Thyroid gland (tissue), 4 donors: ENCODE measurements around the gene DCXR. TPM values are rescaled to one million over a fixed set of nuclear protein-coding genes. Genes with fewer than 3 reads are reported as not detected.

Experiments used
- DNase-seq, 2 donors: peaks; one replicate each; pipeline ENCODE4 v3.0.0-alpha.2; 2019
- H3K27ac ChIP-seq, 3 donors: fragments of 200-600 bp; sonication (generic); 1 replicate in 2 of 3; 2 replicates in 1 of 3; pipeline ENCODE4 v1.5.1; 2016 to 2019; ENCODE audit warnings: mild to moderate bottlenecking in 1 of 3, moderate library complexity in 1 of 3
- H3K27me3 ChIP-seq: fragments of 200-600 bp; sonication (generic); one replicate; pipeline ENCODE4 v1.5.1; 2019
- H3K36me3 ChIP-seq, 2 donors: fragments of 200-600 bp; sonication (generic); one replicate each; pipeline ENCODE4 v1.5.1; 2016 to 2019
- H3K4me1 ChIP-seq, 2 donors: fragments of 200-600 bp; sonication (generic); one replicate each; pipeline ENCODE4 v1.5.1; 2017 to 2019
- H3K4me3 ChIP-seq, 3 donors: fragments of 200-600 bp; sonication (generic); replicated peaks in 1 of 3; 1 replicate in 2 of 3; 2 replicates in 1 of 3; pipeline ENCODE4 v1.5.1; 2016; ENCODE audit warnings: mild to moderate bottlenecking in 1 of 3
- H3K9me3 ChIP-seq: fragments of 200-600 bp; sonication (generic); one replicate; pipeline ENCODE4 v1.5.1; 2017
- POLR2A ChIP-seq, 2 donors: fragments of 450-650 bp; IDR thresholded peaks; one replicate each; pipeline ENCODE4 v1.6.1; 2017; ENCODE audit warnings: antibody characterized with exemption in 2 of 2, mild to moderate bottlenecking in 2 of 2, moderate library complexity in 1 of 2
- WGBS, 2 donors: methylation state at CpG; one replicate each; pipeline ENCODE4 v1.1.5; 2017; 5-methylcytosine and 5-hydroxymethylcytosine counted together
- intact Hi-C: fragments of 100-400 bp; cut with DNase I; formaldehyde crosslinking; loops from one replicate; pipeline ENCODE4 v1.15.1; 2023
- total RNA-seq, 4 donors: library from RNA; depleted of rRNA; stranded (reverse); fragments of >200 nt; gene quantifications; one replicate each; pipeline ENCODE4 v1.2.3, GENCODE V29; 2016
- TF ChIP-seq, protein P1 (sequence below), 6 experiments: fragments of 200-600 bp in 3 of 6; fragments of 450-650 bp in 3 of 6; sonication (generic) in 3 of 6; IDR thresholded peaks; one replicate each; pipeline ENCODE4 v1.5.1; 2016 to 2019; ENCODE audit warnings: antibody characterized with exemption in 6 of 6, mild to moderate bottlenecking in 2 of 6, inconsistent platforms in 1 of 6, moderate library complexity in 1 of 6

Gene DCXR
- total RNA-seq, 4 donors from 2014 or later, result 88.6 to 161 (median 114) TPM

DNA sequence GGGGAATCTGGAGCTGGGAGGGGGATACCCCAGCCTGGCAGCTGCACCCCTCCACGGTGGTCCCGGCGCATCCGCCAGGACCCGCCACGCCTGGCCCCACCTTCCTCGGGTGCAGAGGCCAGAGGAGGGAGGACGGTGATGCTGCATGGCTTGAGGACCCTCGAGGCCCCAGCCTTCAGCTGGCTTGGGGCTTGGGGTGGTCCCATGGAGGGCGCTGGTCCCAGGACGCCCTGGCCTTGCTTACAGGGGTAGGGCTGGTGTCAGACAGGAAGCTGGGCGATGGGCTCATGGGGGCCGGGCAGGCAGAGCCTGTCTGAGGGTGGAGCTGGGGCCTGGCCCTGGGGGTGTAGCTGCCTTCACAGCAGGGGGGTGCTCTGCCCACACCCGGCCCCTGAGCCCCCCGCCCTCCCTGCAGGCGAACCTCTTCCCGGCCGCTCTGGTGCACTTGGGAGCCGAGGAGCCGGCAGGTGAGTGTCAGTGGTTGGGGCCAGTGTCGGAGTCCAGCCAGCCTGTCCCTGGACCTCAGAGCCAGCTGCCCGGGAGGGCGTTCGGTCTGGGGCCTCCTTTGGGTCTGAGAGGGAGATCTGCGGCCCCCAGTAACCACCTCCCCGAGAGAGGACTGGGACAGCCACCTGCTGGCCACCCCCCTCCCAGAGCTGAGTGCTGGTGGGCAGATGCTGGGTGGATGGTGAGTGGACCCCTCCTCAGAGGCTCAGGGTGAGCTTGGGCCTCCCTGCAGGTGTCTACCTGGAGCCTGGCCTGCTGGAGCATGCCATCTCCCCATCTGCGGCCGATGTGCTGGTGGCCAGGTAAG lies 21.2 kb downstream of the DCXR start:
- Histone ChIP-seq H3K27me3 (no peaks in the 10 kb centered on the region), H3K4me3 (no peak overlapping the region), H3K4me1 (peaks cover under 1 to 2% of the 10 kb centered on the region in 2 donors), H3K9me3 (no peaks in the 10 kb centered on the region), H3K27ac (no peak overlapping the region), H3K36me3 (no peaks in the 10 kb centered on the region)
- TF ChIP-seq POLR2A (IDR thresholded peaks at IDR 0.05), result no peak
- TF ChIP-seq, protein P1, sequence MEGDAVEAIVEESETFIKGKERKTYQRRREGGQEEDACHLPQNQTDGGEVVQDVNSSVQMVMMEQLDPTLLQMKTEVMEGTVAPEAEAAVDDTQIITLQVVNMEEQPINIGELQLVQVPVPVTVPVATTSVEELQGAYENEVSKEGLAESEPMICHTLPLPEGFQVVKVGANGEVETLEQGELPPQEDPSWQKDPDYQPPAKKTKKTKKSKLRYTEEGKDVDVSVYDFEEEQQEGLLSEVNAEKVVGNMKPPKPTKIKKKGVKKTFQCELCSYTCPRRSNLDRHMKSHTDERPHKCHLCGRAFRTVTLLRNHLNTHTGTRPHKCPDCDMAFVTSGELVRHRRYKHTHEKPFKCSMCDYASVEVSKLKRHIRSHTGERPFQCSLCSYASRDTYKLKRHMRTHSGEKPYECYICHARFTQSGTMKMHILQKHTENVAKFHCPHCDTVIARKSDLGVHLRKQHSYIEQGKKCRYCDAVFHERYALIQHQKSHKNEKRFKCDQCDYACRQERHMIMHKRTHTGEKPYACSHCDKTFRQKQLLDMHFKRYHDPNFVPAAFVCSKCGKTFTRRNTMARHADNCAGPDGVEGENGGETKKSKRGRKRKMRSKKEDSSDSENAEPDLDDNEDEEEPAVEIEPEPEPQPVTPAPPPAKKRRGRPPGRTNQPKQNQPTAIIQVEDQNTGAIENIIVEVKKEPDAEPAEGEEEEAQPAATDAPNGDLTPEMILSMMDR (IDR thresholded peaks at IDR 0.05), result no peak
- 89% methylated on average over 24 of the region's 28 CpGs; no CpG with 5 or more reads in 1 of the 2 donors for WGBS, 2 donors
- intact Hi-C loops, result no loop called here
- no peak for DNase-seq

DNA sequence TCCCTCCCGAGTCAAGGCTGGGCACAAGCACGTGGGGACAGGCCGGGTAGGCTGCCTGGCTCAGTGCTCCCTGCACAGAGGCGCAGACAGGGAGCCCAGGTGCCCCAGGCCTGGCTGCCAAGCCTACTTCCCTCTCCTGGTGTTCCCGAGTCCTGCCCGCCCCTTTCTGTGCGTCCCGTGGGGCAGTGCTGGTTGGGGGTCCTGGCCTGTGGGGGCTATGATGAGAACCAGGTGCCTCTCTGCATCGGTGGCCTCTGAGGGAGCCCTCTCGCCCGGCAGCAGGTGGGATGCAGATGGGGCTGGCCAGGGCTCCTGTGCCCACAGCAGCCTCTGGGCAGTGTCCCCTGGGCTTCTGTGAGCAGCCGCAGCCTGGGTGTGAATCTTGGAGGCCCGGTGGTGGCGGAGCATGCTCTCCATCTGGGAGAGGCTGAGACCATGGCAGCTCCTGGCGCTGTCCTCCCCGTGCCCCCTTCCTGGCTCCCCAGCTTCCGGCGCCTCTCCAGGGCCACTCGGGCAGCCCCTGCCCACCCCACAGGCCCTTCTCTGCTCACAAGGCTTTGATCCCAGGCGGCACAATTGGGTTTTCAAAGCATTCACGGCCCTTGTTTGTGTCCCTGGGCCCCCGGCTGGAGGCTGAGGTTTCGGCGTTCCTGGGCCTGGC lies 22.1 kb downstream of the DCXR start:
- TF ChIP-seq, protein P1 (IDR thresholded peaks at IDR 0.05), result no peak
- no peak for TF ChIP-seq POLR2A (IDR thresholded peaks at IDR 0.05)
- DNase-seq, result no peak
- no peaks in the 10 kb centered on the region for H3K27me3 ChIP-seq
- no peaks in the 10 kb centered on the region for H3K36me3 ChIP-seq
- WGBS, 2 donors, result 83 to 90% methylated on average over 14 to 16 of the region's 24 CpGs
- intact Hi-C loops, result no loop called here
- H3K4me3 ChIP-seq, result no peak overlapping the region
- H3K4me1 ChIP-seq, result no peaks in the 10 kb centered on the region
- no peak overlapping the region for H3K27ac ChIP-seq
- no peaks in the 10 kb centered on the region for H3K9me3 ChIP-seq

DNA sequence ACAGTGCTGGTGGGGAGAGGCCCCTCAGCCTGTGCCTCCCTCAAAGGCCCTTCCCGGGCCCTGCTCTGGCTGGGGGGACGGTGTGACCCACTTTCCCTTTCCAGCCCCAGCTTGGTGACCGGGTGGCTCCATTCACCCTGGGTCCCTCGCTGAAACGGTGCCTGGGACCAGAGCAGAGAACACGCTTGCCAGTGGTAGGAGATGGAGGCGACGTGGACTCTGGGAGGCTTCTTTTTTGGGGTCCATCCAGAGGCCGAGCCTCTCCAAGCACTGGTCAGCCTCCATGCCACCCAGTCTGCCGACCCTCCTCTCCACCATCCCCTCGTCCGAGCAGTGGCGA lies 22.6 kb downstream of the DCXR start:
- H3K4me1 ChIP-seq, result no peaks in the 10 kb centered on the region
- no peak overlapping the region for H3K4me3 ChIP-seq
- intact Hi-C loops, result no loop called here
- no peak overlapping the region for H3K27ac ChIP-seq
- no peaks in the 10 kb centered on the region for H3K27me3 ChIP-seq
- no peak for DNase-seq
- H3K36me3 ChIP-seq, result no peaks in the 10 kb centered on the region
- TF ChIP-seq, protein P1 (IDR thresholded peaks at IDR 0.05), result no peak
- TF ChIP-seq POLR2A (IDR thresholded peaks at IDR 0.05), result no peak
- H3K9me3 ChIP-seq, result no peaks in the 10 kb centered on the region
- 89 to 91% methylated on average over 13 of the region's 13 CpGs for WGBS, 2 donors

DNA sequence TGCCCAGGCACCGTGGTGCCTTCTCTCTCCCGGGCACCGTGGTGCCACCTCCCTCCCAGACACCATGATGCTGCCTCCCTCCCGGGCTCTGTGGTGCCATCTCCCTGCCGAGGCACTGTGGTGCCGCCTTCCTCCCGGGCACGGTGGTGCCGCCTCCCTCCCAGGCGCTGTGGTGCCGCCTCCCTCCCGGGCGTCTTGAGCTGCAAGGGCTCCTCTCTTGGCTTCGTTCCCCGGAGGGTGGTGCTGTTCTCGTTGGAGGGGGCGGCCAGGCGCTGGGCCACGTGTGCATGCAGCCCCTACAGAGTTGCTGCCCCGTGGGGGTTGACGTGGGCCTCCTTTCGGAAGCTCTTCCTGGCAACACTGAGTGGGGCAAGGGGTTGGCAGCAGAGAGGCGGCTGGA lies 23.1 kb downstream of the DCXR start:
- Histone ChIP-seq H3K9me3 (no peaks in the 10 kb centered on the region), H3K4me3 (no peak overlapping the region), H3K4me1 (no peaks in the 10 kb centered on the region), H3K36me3 (no peaks in the 10 kb centered on the region), H3K27me3 (no peaks in the 10 kb centered on the region), H3K27ac (no peak overlapping the region)
- TF ChIP-seq, protein P1 (IDR thresholded peaks at IDR 0.05), result no peak
- no peak for TF ChIP-seq POLR2A (IDR thresholded peaks at IDR 0.05)
- intact Hi-C loops, result no loop called here
- WGBS, 2 donors, result 60 to 82% methylated on average over 5 to 22 of the region's 23 CpGs
- DNase-seq, result no peak

- no peaks in the 10 kb centered on the region for H3K4me1 ChIP-seq
- H3K9me3 ChIP-seq, result no peaks in the 10 kb centered on the region
- H3K4me3 ChIP-seq, result no peak overlapping the region
- WGBS, 2 donors, result 87 to 89% methylated on average over 14 to 15 of the region's 16 CpGs
- no peak overlapping the region for H3K27ac ChIP-seq
- intact Hi-C loops, result no loop called here
- no peaks in the 10 kb centered on the region for H3K27me3 ChIP-seq
- no peaks in the 10 kb centered on the region for H3K36me3 ChIP-seq
- TF ChIP-seq POLR2A (IDR thresholded peaks at IDR 0.05), result no peak
- TF ChIP-seq, protein P1 (IDR thresholded peaks at IDR 0.05), result no peak
- peak in 1 of 2 donors; percentile 41 for DNase-seq
These were observed 23.6 kb downstream of the DCXR start for GRCh38 chr17:82013772-82014321.
